NCI-H2107 treated with DMSO at 0.1 percent for 48 hours (cell line): ENCODE measurements around the gene IQSEC1.

Source experiments
- DNase-seq: peaks from one replicate; lab custom pipeline; 2025; ENCODE audit not compliant: unreplicated experiment; lab: John Stamatoyannopoulos, UW

IQSEC1 gene

GRCh38 chr3:12852201-12852600 lies 221.0 kb downstream of the IQSEC1 start:
- no peak for DNase-seq
